Medulla oblongata (tissue), 1 donor: Measurements from ENCODE around the gene TINAGL1.

Experiments used
- DNase-seq: peaks from one replicate; pipeline ENCODE4 v3.0.0-alpha.2; 2015; ENCODE audit errors: extremely low spot score

The TINAGL1 gene

DNA sequence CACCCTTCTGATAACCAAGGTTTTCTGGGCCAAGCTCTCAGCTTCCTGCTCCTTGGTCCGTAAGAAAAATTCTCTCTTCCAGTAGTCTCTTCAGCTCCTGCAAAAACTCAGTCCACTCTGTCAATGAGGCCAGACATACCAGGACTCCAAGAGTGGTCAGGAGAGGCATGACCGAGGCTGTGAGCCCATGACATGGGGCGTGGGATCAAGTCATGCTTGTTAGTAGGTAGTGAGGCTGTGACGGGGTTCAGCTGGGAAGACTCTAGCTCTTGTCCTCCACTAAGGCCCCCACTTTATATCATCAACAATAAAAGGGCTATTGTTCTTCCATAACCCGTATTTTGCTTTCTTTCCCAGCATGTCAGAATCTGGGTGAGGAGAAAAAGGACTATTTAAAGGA is 31.0 kb downstream of the TINAGL1 start:
- DNase-seq, result peak; percentile 17

DNA sequence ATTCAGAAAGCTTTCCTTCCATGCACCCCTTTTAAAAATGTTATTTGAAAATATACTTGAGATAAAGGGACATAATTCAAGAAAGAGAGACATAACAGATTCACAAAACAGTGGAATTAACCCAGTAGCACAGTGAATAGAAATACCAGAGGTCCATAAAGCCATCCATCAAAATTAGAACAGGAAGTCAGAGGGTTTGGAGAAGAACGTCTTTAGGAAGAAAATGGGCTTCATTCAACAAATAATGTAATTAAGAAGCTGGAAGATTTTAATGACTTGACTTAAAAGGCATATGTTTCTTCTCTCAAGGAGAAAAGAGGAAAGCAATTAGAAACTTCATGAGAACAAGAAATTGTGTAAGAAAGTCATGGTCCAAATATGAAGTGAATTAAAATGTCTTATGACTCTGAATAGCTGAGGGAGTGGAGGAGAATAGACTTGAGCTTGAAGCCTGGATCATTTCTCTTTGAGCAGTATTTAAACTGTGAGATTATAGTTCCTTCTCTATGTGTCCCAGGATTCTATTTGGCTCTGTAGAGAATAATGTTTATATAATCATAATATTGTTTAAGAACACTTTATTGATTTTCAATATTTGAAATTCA is 33.3 kb downstream of the TINAGL1 start:
- no peak for DNase-seq

DNA sequence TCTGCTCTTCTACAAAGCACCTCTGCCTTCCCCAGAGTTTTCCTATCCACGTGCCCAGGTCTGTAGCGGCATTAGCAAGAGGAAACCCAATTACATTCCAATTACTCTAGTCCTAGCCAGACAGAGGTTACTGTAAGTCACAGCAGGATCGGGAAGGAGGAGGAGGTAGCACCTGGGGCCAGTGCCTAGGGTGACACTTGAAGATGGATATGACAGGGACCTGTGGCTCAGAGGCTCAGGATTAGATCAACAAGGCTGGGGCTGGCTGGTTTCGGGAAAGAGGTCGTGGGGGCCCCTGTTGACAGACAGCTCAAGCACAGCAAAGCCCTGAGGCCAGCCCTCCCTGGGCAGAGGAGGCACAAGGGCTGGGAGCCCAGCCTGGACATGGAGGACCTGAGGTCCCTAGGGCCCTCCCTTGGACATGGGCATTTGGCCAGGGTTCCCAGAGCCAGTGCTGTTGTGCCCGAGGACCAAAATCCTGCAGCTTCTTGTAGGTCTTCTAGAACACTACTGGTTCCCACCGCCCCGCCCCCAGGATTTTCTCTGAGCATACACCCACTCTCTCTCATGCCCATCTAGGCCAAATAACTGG is 38.2 kb downstream of the TINAGL1 start:
- no peak for DNase-seq

DNA sequence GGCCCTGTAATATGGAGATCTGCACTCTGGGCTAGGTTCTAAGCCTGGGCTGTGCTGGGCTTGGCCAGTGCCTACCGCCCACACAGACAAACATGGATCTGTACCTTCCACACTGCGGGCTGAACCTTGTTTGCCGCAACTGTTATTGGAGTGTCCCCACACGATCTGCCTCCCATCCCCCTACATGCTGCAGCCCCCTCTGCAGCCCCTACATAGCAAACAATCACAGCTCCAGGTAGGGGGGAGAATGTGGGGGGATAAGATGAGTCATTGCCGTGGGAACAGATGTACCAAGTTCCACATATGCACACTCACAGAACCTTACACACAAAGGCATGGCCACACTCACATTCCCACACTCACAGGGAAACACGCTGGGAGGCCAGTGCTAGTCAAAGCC is 39.1 kb downstream of the TINAGL1 start:
- no peak for DNase-seq

DNA sequence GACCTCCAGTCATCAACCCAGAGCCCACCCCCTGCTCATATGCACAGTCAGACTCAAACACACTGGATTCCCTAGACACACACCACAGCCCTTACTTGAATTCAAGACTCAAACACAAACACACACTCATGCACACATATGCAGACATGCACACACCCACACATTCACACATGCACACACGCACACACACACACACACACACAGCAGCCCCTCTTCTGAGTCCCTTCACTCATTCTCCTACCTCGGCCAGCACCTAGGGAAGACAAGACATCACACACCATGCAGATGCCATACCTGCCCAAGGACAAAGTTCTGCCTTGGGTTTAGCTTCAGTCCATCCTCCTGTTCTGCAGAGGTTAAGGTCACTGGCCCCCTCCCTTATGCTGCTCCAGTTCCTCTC is 39.6 kb downstream of the TINAGL1 start:
- DNase-seq, result no peak

DNA sequence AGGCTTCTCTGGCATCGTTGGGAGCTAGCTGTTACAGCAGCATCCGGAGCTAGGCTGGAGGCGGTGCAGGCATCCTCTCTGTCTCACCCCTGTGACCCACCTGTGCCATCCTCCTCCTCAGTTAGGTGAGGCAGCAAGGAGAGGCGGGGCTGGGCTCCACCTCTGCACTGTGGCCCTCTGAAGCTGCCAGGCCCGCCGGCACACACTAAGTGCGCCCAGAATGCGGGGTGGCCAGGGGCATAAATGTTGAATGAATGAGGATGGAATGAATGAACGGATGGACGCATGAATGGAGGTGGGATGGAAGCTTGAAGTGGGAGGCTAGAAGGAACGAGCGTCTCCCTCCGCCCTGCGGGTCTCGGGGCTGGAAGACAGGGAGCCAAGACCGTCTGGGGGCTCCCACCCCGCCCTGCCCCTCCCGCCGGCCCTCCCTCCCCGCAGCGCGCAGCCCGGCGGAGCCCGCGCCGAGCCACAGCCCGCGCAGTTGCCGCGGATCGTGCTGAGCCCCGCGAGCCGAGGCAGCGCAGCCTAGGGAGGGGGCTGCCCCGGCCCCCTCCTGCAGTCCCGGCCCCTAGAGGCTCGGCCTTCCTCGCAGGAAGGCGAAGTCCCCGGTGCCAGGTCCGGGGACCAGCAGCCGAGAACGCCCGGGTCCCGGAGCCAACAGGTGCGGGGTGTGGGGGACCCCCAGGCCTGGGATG is 41.1 kb downstream of the TINAGL1 start, which contains the start of gene HCRTR1:
Gene HCRTR1 (plus strand): TSS at position 472 of the 698 bp plus-strand sequence. CDS start 1,504 bp downstream, outside the sequence.
- DNase-seq, result no peak

DNA sequence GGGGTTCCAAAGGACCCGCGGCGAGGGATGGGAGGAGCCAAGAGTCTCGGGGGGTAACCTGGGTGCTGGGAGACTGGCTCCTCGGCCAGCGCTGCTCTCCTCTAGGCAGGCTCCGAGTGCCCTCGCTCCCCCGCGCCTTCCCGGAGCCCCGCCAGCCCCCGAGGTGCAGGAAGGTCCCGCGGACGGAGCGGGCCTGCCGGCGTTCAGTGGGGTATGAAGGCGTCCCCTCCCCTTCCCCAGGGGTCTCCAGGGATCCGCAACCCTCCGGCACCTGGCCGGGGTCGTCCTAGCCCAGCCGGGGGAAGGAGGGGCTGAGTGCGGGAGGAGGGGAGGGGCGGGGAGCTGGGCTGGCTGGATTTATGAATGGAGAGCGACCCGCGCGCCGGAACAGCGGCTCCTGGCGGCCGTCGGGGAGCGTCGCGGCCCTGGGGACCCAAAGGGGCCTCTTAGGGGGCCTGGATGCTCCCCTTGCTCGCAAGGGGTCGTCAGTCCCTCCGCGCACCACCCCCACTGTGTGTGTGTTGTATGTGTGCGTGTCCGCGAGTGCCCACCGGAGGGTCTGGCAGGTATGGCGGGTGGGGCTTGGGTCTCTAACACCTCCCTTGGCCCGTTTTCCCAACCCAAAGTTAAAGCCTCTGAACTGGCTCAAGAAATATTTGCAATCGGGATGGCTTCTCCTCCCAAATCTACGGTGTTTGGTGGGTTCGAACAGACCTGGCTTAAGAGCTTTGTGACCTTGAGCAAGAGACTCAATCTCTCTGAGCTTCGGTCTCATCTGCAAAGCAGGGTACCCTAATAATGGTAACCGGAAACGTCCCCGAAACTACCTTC is 41.8 kb downstream of the TINAGL1 start:
- DNase-seq, result no peak

DNA sequence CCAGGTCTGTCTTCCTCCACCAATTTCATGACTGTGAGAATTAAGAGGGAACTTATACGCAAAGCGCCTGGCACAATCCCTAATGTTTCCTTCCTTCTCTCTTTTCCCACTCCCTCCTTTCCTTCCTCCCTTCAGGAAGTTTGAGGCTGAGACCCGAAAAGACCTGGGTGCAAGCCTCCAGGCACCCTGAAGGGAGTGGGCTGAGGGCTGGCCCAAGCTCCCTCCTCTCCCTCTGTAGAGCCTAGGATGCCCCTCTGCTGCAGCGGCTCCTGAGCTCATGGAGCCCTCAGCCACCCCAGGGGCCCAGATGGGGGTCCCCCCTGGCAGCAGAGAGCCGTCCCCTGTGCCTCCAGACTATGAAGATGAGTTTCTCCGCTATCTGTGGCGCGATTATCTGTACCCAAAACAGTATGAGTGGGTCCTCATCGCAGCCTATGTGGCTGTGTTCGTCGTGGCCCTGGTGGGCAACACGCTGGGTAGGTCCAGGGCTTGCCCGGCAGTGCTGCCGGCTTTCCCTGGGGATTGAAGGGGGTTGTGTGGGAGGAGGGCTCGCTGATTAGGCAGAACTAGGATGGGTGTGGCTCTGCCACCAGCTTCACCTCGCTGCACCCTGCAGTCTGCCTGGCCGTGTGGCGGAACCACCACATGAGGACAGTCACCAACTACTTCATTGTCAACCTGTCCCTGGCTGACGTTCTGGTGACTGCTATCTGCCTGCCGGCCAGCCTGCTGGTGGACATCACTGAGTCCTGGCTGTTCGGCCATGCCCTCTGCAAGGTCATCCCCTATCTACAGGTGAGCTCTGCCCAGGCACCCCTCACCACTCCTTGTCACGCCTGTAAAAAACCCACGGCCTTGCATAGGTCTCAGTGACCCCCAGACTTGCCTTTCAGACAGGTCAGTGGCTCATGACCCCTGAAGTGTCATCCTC is 42.9 kb downstream of the TINAGL1 start:
- DNase-seq, result no peak

DNA sequence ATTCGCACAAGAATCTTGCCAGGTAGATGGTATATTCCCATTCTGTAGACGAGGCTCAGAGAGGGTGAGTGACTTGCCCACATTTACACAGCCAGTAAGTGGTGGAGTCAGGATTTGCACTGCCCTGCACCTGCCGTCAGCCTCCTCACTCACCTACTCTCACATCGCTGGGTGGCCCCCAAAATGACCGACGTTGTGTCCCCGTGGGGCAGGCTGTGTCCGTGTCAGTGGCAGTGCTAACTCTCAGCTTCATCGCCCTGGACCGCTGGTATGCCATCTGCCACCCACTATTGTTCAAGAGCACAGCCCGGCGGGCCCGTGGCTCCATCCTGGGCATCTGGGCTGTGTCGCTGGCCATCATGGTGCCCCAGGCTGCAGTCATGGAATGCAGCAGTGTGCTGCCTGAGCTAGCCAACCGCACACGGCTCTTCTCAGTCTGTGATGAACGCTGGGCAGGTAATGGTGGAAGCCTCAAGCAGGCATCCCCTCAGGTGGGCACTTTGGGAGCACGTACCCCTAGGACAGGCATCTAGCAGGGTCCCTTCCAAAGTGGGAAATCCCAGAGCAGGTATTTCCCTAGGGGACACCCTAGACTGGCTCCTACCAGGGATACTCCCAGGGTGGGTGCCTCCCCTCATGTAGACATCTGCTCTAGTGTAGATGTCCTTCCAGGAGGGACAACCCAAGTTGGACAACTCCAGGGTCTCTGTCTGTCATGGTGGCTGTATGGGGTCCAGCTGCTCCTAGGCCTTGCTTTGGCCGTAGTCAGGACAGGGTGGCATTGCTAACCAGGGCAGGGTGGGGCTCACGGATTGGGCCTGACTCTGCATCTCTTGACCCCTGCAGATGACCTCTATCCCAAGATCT is 44.5 kb downstream of the TINAGL1 start:
- DNase-seq, result no peak

DNA sequence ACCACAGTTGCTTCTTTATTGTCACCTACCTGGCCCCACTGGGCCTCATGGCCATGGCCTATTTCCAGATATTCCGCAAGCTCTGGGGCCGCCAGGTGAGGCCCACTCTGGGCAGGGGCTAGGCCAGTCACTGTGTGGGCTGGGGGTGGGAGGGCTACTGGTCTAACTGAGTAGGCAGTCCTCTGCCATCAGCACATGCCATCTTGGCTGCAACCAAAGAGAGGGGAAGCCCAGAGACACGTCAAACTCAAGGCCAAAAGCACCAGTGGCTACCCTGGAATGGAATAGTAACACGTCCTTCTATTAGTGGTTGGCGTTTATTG is 45.1 kb downstream of the TINAGL1 start:
- no peak for DNase-seq

DNA sequence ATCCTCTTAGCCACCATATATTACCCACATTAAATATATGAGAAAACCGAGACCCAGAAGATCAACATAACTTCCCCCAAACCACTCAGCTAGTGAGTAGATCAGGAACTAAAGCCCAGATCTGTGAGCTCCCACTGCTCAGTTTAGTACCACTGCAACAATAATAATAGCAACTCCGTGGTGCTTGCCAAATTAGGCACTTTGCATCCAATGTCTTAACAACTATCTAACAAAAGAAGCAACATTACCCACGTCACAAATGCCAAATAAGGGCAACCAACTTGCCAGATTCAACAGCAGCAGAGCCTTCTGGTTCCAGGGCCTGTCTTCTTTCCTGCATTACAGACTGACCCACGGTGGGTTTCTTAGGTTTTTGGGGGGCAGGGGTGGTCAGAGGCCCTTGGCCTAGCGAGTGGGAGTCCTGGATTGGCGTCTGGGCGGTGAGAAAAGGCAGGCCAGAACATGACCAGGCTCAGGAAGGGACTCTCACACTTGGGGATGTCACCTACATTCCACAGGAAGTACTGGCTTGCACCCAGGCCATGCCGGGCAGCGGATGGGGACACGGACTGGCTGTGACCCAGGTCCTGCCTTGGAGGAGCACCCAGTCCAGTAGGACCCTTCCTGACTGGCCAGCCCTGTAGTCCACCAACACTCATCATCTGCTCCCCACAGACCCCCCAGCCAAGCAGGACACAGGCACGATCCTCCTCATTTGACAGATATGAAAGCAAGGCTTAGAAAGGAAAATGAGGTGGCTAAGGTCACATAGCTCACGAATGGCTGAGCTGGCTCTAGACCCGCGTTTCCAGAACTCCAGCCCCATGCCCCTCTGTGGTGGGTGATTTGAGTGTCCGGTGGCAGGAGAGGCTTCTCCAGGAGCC is 45.8 kb downstream of the TINAGL1 start:
- no peak for DNase-seq

DNA sequence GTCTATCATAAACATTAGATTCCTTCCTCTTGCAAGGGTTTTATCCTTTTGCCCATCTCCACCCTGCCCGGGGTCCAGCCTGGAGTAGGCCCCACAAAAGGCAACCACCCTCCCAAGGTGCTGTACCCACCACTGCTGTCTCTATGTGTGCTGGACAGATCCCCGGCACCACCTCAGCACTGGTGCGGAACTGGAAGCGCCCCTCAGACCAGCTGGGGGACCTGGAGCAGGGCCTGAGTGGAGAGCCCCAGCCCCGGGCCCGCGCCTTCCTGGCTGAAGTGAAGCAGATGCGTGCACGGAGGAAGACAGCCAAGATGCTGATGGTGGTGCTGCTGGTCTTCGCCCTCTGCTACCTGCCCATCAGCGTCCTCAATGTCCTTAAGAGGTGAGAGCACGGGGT is 47.0 kb downstream of the TINAGL1 start:
- no peak for DNase-seq

DNA sequence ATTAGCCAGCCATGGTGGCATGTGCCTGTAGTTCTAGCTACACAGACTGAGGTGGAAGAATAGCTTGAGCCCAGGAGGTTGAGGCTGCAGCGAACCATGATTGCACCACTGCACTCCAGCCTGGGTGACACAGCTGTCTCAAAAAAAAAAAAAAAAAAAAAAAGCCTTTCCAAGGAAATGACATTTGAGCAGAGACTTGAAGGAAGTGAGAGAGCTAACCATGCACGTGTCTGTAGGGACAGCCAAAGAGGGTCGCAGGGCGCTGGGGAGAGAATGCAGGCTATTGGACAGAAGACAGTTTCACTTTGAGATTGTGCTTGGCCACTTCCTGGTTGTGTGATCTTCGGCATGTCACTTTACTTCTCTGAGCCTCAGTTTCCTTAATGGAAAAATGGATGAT is 48.0 kb downstream of the TINAGL1 start:
- no peak for DNase-seq

DNA sequence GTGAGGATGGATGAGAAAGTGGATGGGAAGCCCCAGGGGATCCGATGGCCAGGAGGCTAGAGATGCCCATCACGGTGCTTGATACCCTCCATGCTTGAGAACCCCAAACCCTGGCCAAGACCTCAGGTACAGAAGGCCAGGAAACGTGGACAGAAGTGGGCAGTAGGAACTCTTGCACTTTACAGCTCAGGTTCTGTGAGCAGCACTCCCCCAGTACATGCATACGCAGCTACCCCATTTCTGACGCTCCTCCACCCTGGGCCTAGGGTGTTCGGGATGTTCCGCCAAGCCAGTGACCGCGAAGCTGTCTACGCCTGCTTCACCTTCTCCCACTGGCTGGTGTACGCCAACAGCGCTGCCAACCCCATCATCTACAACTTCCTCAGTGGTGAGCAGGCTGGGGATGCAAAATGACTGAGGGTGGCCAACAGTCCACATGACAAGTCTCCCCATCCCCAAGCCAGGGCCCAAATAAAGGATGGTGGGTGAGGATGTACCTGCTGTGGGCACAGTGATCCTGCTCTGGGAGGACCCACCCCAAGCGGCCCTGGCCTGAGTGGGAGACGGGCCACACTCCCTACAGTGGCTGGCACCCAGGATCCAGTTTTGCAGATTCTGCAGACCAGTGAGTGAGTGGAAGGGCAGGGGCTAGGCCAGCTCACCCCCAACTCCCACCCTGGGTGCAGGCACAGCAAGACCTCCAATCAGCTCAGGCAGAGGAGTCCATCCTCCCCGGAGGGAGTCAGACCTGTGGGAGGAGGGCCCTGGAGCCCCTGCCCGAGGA is 48.6 kb downstream of the TINAGL1 start:
- no peak for DNase-seq

DNA sequence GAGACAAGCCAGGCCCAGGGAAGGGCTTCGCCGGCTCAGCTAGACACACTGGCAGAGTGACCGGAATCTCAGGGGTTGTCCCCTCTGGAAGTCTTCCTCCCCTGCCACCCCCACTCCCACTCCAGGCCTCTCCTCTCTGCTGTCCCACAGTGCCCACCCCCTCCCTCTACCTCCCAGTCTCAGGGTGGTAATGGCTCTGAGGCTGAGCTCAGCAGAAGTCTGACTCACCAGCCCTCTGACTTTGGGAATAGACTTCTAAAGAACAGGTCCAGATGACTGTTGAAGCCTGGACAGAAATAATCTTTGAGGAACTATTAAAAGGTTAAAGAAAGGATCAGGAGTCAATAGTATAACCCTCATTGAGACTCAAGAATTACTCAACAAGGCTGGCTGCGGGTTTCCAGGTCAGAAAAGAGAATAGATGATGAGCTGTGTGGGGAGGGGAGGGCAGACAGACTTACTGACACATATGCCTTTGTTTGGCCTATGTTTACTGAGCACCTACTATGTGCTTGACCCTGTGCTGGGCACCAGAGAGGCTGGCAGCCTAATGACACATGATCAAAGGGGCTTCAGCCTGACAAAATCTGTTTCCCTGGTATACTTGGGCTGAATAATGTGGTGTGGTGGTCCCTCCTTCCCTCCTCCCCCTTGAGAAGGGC is 49.4 kb downstream of the TINAGL1 start:
- no peak for DNase-seq

DNA sequence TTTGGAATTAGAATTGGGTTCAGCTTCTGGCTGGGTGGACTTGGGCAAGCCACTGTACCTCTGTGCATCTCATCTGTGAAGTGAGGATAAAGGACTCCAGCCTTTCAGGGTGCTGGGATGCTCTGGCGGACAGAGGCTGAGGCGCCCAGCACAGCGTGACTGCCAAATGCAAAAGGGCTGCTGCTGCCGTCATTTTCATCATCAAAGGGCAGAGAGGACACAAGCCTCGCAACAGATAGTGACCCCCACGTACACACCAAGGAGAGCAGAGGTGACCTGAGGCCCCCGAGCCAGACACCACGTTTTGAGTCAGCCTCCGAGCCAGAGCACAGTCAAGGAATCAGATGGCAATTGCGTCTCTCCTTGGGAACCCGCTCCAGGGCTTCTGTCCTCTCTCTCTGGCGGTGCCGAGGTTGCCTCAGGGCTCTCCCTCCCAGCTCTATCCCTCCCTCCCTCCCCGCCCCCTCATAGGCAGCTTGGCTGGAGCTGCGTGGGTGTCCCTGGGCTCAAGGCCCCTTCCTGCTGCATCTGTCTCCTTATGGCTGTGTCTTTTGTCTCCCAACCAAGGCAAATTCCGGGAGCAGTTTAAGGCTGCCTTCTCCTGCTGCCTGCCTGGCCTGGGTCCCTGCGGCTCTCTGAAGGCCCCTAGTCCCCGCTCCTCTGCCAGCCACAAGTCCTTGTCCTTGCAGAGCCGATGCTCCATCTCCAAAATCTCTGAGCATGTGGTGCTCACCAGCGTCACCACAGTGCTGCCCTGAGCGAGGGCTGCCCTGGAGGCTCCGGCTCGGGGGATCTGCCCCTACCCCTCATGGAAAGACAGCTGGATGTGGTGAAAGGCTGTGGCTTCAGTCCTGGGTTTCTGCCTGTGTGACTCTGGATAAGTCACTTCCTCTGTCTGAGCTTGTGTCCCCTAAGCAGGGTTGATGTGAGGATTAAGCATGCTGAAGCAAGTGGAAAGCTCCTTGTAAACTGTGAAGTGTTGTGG is 50.2 kb downstream of the TINAGL1 start:
- no peak for DNase-seq
